ENCODE measurements around the gene RBM33.
"Not testable (repeated sequence)": the region's sequence is repeated elsewhere in the genome, so short reads cannot be mapped to it uniquely, and the experiment has no call there.

The RBM33 gene

DNA sequence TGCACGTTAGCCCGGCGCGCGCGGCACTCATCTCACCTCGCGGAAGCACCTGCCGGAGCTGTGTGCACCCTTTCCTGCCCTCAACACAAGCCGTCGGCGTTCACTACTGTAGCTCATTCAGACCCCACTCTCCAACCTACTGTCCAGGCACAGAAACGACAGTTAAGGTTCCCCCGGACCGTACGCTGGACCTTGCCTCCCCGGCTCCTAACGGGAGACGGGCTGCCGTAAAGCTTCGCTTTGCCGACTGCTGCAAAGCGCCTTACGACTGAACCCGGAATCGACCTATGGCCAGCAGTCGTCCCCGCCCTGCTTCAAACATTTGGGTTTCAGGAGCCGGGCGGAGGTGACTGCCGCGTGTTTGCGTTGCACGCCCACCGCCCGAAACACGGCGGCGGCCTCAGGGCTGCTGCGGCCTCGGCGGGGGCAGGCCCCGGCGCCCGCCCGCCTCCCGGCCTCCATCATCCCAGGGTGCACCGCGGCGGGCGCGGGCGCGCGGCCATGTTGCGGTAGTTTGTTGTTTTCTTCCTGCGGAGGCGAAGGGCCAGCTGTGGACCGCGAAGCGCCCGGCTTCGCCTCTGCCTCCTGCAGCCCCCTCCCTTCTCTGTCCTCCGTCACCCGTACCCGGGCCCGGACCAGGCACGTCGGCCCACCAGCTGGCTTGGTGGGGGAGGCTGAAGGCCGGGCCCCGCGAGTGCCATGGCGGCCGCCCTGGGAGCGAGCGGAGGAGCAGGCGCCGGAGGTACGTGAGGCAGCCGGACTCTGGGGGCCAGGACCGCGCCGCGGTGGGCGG lies at the start of gene RBM33:
Gene RBM33 (plus strand): TSS at position 484 of the 793 bp plus-strand sequence. CDS start 216 bp downstream, at position 700.
- peak; percentile 72 for DNase-seq

DNA sequence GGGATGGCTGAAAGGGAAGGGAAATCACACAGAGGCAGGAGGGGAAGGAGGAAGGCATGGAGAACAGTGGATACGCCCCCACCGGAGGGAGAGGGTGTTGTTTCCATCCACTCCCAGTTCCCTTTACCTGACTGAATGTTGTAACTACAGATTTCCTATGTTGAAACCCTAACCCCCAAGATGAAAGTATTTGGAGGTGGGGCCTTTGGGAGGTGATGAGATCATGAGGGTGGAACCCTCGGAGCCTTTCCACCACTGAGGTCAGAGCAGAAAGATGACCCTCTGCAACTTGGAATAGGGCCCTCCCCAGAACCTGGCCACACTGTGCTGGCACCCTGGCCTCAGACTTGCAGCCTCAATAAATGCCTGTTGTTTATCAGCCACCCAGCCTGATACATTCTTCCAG lies 49.5 kb upstream of the RBM33 start:
- DNase-seq, result no peak

DNA sequence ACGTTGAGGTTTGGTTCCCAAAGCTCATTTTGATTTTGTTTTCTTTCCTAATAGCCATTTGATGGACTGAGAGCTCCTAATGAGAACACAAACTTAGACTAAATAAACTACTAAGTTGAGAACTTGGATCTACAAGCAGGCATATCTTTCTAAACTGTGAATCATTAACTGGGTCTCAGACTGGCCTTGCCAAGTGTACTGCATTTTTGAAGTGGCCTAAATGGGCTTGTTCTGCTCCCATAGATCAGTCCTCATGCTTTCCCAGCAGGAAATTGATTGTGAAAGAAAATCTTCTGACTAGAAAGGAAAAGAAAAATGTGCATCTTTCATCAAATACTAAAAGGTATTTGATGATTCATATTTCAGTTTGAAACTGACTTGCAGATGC lies 46.7 kb upstream of the RBM33 start:
- DNase-seq, result no peak

GRCh38 chr7:155598810-155599210 lies 45.7 kb upstream of the RBM33 start:
- DNase-seq, result peak; percentile 52

GRCh38 chr7:155602156-155602555 lies 42.3 kb upstream of the RBM33 start:
- no peak for DNase-seq

- DNase-seq, result no peak
Measured at GRCh38 chr7:155602750-155603149, 41.7 kb upstream of the RBM33 start.

DNA sequence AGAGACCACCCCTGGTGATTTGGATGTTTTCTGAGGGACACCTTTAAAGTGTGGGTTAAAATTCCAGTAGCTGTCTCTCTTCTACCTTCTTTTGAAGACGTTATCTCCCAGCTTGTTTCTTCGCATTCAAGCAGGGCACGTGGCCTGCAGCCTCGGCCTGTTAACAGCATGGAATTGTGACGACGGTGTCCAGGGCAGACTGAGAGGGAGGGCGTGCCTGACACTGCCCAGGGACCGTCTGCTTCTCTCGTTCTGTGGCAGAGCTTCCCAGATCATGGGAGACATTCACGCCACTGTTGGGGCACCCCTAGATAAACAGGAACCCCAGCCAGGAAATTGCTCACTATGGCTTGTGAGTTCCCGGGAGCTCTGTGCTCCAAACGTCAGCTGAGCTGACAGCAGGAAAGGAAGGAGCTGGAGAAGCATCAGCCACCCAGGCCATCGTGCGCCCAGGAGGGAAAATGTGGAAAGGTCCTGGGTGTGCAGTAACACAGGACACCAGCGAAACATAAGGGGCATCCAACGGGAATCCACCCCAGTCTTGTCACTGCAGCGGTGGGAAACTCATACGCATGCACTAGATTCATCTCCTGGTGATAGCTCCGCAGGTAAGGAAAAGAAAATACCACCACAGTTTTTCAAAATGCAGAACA lies 41.1 kb upstream of the RBM33 start:
- no peak for DNase-seq

- no peak for DNase-seq
Measured at GRCh38 chr7:155603858-155604503, 40.5 kb upstream of the RBM33 start.

GRCh38 chr7:155604504-155604997 lies 39.9 kb upstream of the RBM33 start:
- DNase-seq, result no peak

DNA sequence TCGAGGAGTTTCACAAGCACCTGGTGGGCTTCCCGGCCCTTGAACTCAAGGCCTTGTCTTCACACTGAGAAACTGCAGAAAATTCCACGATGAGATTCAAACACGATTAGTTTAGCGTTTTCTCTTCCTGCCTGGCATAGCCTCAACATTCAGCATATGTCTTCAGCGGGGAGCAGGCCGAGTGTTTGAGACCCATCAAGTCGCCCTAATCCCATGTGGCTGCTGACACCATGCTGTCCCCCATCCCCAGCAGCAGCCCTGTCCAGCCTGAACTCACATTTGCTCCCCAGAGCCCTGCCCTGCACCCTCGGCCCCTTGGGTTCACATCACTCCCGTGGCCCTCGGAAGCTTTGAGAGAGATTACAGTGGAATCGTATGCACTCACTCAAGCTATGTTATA lies 35.3 kb upstream of the RBM33 start:
- DNase-seq, result no peak

GRCh38 chr7:155610633-155611193 lies 33.7 kb upstream of the RBM33 start:
- DNase-seq, result no peak

- DNase-seq, result no peak
Measured at GRCh38 chr7:155611808-155612447, 32.5 kb upstream of the RBM33 start.

DNA sequence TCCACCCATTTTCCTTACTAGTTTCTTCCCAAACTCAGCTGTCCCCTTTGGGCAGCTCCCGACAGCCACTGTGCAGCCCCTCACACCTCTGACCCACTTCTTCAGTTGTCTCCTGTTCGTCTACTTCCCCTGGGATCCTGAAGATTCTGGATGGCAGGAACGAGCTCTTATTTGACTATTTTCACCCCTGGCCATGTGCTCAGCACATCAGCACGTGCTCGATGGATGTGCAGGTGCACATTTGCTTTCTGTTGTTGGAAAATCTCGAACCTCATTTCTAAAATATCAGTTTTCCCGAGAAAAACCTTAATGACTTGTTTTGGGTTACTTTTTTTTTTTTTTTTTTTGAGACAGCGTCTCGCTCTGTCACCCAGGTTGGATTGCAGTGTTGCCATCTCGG lies 31.8 kb upstream of the RBM33 start:
- no peak for DNase-seq

DNA sequence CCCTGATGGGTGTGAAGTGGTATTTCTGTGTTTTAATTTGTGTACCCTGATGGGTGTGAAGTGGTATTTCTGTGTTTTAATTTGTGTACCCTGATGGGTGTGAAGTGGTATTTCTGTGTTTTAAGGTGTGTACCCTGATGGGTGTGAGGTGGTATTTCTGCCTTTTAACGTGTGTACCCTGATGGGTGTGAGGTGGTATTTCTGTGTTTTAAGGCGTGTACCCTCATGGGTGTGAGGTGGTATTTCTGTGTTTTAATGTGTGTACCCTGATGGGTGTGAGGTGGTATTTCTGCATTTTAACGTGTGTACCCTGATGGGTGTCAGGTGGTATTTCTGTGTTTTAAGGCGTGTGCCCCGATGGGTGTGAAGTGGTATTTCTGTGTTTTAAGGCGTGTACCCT lies 29.4 kb upstream of the RBM33 start:
- DNase-seq, result not testable (repeated sequence)

GRCh38 chr7:155618708-155619633 lies 25.5 kb upstream of the RBM33 start:
- DNase-seq, result no peak

DNA sequence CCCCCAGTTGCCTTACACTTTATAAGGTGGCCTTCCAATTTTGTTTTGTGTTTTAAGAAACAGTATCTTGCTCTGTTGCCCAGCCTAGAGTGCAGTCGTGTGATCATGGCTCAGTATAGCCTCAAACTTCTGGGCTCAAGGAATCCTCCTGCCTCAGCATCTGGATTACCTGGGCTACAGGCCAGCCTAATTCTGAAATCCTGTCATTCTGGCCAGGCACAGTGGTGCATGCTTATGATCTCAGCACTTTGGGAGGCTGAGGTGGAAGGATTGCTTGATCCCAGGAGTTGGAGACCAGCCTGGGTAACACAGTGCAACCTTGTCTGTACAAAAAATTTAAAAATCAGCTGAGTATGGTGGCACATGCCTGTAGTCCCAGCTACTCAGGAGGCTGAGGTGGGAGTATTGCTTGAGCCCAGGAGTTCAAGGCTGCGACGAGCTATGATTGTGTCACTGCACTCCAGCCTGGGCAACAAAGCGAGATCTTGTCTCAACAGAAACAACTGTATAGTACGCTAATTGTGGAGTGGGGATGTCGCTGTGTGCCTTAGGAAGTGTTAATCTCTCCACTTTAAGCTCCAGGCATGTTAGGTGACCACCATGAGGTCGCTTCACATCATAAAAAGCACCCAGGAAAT lies 24.7 kb upstream of the RBM33 start:
- no peak for DNase-seq

DNA sequence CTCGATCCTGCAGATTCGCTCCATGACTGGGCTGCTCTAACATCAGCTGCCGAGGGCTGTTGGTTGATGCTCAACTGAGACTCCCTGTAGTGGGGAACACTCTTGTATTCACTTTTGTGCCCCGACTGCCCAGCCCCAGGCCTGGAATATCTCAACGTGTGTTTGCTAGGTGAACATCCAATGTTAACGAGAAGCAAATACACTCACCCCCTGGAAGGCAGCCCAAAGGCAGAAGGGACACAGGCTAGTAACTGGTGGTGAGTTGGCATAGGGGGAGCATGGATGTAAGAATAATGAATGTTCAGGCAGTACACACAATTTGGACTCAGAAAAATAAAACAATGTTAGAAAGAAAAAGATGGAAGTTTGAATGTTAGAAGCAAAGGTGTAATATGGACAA lies 24.0 kb upstream of the RBM33 start:
- DNase-seq, result no peak

DNA sequence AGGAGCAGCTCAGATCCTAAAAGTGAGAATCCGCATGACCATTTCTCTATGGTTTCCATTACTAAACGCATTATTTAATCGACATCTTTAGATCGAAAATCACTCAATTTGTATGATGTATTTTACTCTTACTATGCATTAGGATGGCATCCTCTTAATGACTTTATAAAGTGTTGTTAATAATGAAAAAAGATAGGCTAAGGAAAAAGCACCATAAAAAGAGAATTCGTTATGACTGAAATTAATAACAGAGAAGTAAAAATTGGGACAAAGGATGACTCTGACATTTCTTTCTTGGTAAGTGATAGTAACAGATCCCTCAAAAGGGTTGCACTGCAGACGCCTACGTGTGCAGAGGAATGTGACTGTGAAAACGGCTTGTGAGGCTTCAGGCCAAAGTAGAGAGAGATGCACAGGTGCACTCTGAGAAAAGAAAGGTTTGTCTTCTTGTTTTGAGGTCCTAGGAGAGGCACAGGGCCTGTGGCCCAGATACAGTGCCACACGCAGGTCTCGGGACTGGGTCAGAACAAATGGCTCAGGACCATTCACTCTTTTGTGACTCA lies 23.0 kb upstream of the RBM33 start:
- DNase-seq, result no peak

- DNase-seq, result no peak
Measured at GRCh38 chr7:155624412-155624811, 20.0 kb upstream of the RBM33 start.

- no peak for DNase-seq
Measured at GRCh38 chr7:155625557-155625956, 18.9 kb upstream of the RBM33 start.

- no peak for DNase-seq
Measured at GRCh38 chr7:155629171-155629570, 15.3 kb upstream of the RBM33 start.
